Ovary (tissue), 3 donors: ENCODE measurements around the gene IL17A.

ENCODE experiments used
- EP300 ChIP-seq: sonication (generic); formaldehyde crosslinking; IDR thresholded peaks from one replicate; pipeline ENCODE4 v1.6.1; 2017; ENCODE audit warnings: antibody characterized with exemption
- TF ChIP-seq, protein P1 (sequence below), 3 donors: fragments of 450-650 bp in 2 of 3; fragments of 200-600 bp in 1 of 3; IDR thresholded peaks; one replicate each; pipeline versions ENCODE4 v1.5.1 to v1.8.0; 2016 to 2022; ENCODE audit warnings: antibody characterized with exemption in 3 of 3, mild to moderate bottlenecking in 1 of 3
- donor health status: DM: no; HTN: no; CAD: no.

DNA sequence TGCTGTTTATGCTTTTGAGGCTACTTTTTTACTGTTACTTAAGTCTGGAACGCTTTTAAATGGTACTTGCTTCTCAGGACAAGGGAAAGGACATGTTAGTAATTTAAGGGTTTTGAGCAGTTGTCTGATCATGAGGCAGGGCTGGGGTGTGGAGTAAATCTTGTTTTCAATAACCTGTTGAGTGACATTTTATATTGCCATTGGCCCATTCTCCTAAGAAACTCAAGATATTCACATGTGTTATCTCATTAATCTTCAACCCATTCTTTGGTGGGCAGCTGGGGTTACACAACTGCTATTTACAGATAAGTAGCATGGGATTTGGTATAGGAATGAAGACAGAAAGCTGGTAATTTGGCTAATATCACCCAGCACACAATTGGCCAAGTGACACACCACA is 44.6 kb upstream of the IL17A start:
- TF ChIP-seq EP300 = no peak
- TF ChIP-seq, protein P1, sequence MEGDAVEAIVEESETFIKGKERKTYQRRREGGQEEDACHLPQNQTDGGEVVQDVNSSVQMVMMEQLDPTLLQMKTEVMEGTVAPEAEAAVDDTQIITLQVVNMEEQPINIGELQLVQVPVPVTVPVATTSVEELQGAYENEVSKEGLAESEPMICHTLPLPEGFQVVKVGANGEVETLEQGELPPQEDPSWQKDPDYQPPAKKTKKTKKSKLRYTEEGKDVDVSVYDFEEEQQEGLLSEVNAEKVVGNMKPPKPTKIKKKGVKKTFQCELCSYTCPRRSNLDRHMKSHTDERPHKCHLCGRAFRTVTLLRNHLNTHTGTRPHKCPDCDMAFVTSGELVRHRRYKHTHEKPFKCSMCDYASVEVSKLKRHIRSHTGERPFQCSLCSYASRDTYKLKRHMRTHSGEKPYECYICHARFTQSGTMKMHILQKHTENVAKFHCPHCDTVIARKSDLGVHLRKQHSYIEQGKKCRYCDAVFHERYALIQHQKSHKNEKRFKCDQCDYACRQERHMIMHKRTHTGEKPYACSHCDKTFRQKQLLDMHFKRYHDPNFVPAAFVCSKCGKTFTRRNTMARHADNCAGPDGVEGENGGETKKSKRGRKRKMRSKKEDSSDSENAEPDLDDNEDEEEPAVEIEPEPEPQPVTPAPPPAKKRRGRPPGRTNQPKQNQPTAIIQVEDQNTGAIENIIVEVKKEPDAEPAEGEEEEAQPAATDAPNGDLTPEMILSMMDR (IDR thresholded peaks at IDR 0.05) = no peak
